Adipocyte (in vitro differentiated cells): ENCODE results near the gene PLXNA2.
A peak's percentile ranks its signal among the peaks of the same experiment; 100 is the strongest.

ENCODE experiments used
- DNase-seq: peaks from one replicate; pipeline ENCODE4 v3.0.0-alpha.2; 2015; ENCODE audit warnings: low read depth
- H3K27me3 ChIP-seq: replicated peaks from 2 replicates; pipeline ENCODE4 v1.7.0; 2013; ENCODE audit warnings: mild to moderate bottlenecking, low read length, moderate library complexity; ENCODE audit not compliant: control insufficient read depth, insufficient read depth
- H3K36me3 ChIP-seq: 2 replicates; pipeline ENCODE4 v1.7.0; 2013; ENCODE audit warnings: low read length, mild to moderate bottlenecking, moderate library complexity; ENCODE audit not compliant: control insufficient read depth, insufficient read depth, severe bottlenecking
- H3K4me1 ChIP-seq: 2 replicates; pipeline ENCODE4 v1.7.0; 2013; ENCODE audit warnings: mild to moderate bottlenecking, low read length, moderate library complexity; ENCODE audit not compliant: control insufficient read depth, insufficient read depth
- H3K4me3 ChIP-seq: 2 replicates; pipeline ENCODE4 v1.7.0; 2013; ENCODE audit warnings: mild to moderate bottlenecking, low read length, moderate library complexity
- H3K9ac ChIP-seq: 2 replicates; pipeline ENCODE4 v1.7.0; 2013; ENCODE audit warnings: mild to moderate bottlenecking, low read length, moderate library complexity
- H3K9me3 ChIP-seq: 2 replicates; pipeline ENCODE4 v1.7.0; 2013; ENCODE audit warnings: mild to moderate bottlenecking, low read length, moderate library complexity; ENCODE audit not compliant: control insufficient read depth

The PLXNA2 gene

GRCh38 chr1:208238710-208239472 lies 5.3 kb downstream of the PLXNA2 start:
- peaks cover 4% of the 10 kb centered on the region for H3K27me3 ChIP-seq
- H3K36me3 ChIP-seq: no peaks in the 10 kb centered on the region
- peak; percentile 90 for DNase-seq
- H3K9me3 ChIP-seq: no peaks in the 10 kb centered on the region
- no peak overlapping the region for H3K9ac ChIP-seq
- H3K4me3 ChIP-seq: no peak overlapping the region
- peaks cover 25% of the 10 kb centered on the region for H3K4me1 ChIP-seq

- peaks cover 8% of the 10 kb centered on the region for H3K27me3 ChIP-seq
- peaks cover 18% of the 10 kb centered on the region for H3K4me1 ChIP-seq
- no peaks in the 10 kb centered on the region for H3K36me3 ChIP-seq
- no peaks in the 10 kb centered on the region for H3K9me3 ChIP-seq
- H3K4me3 ChIP-seq: no peak overlapping the region
- DNase-seq: no peak
- H3K9ac ChIP-seq: no peak overlapping the region
Observed at GRCh38 chr1:208237241-208237640, 6.9 kb downstream of the PLXNA2 start.

- DNase-seq: peak; percentile 81
Observed at GRCh38 chr1:208235982-208236761, 8.0 kb downstream of the PLXNA2 start.

GRCh38 chr1:208235356-208235981 lies 8.7 kb downstream of the PLXNA2 start:
- H3K4me1 ChIP-seq: peaks cover 16% of the 10 kb centered on the region
- no peaks in the 10 kb centered on the region for H3K9me3 ChIP-seq
- H3K27me3 ChIP-seq: peaks cover 8% of the 10 kb centered on the region
- H3K9ac ChIP-seq: peak overlapping the region; percentile 58
- DNase-seq: no peak
- H3K36me3 ChIP-seq: no peaks in the 10 kb centered on the region
- H3K4me3 ChIP-seq: no peak overlapping the region

More at GRCh38 chr1:208235982-208236761, 8.0 kb downstream of the PLXNA2 start:
- no peaks in the 10 kb centered on the region for H3K9me3 ChIP-seq
- peak overlapping the region; percentile 58 for H3K9ac ChIP-seq
- H3K27me3 ChIP-seq: peaks cover 8% of the 10 kb centered on the region
- H3K4me1 ChIP-seq: peaks cover 16% of the 10 kb centered on the region
- no peak overlapping the region for H3K4me3 ChIP-seq
- H3K36me3 ChIP-seq: no peaks in the 10 kb centered on the region

GRCh38 chr1:208234721-208235120 lies 9.5 kb downstream of the PLXNA2 start:
- no peak for DNase-seq
- H3K36me3 ChIP-seq: no peaks in the 10 kb centered on the region

GRCh38 chr1:208233978-208234377 lies 10.2 kb downstream of the PLXNA2 start:
- no peak for DNase-seq
- Histone ChIP-seq H3K9me3 (no peaks in the 10 kb centered on the region), H3K4me1 (peaks cover 16% of the 10 kb centered on the region), H3K4me3 (no peak overlapping the region), H3K27me3 (peaks cover 8% of the 10 kb centered on the region), H3K9ac (no peak overlapping the region), H3K36me3 (no peaks in the 10 kb centered on the region)

More at GRCh38 chr1:208234721-208235120, 9.5 kb downstream of the PLXNA2 start:
- Histone ChIP-seq H3K4me1 (peaks cover 16% of the 10 kb centered on the region), H3K27me3 (peaks cover 8% of the 10 kb centered on the region), H3K4me3 (no peak overlapping the region), H3K9me3 (no peaks in the 10 kb centered on the region), H3K9ac (no peak overlapping the region)

- DNase-seq: no peak
- peaks cover 8% of the 10 kb centered on the region for H3K27me3 ChIP-seq
- no peak overlapping the region for H3K4me3 ChIP-seq
- no peaks in the 10 kb centered on the region for H3K36me3 ChIP-seq
- peaks cover 13% of the 10 kb centered on the region for H3K4me1 ChIP-seq
- H3K9me3 ChIP-seq: no peaks in the 10 kb centered on the region
- H3K9ac ChIP-seq: no peak overlapping the region
Observed at GRCh38 chr1:208233546-208233945, 10.6 kb downstream of the PLXNA2 start.

- Histone ChIP-seq H3K9me3 (no peaks in the 10 kb centered on the region), H3K9ac (no peak overlapping the region), H3K27me3 (peaks cover 8% of the 10 kb centered on the region), H3K4me1 (peaks cover 19% of the 10 kb centered on the region), H3K4me3 (no peak overlapping the region), H3K36me3 (no peaks in the 10 kb centered on the region)
- DNase-seq: no peak
Observed at GRCh38 chr1:208232662-208233038, 11.5 kb downstream of the PLXNA2 start.

- DNase-seq: peak; percentile 88
- no peaks in the 10 kb centered on the region for H3K36me3 ChIP-seq
- H3K4me1 ChIP-seq: peaks cover 25% of the 10 kb centered on the region
Observed at GRCh38 chr1:208231881-208232661, 12.1 kb downstream of the PLXNA2 start.

GRCh38 chr1:208230668-208231529 lies 13.3 kb downstream of the PLXNA2 start:
- peaks cover 8% of the 10 kb centered on the region for H3K27me3 ChIP-seq
- H3K4me3 ChIP-seq: no peak overlapping the region
- peaks cover 27% of the 10 kb centered on the region for H3K4me1 ChIP-seq
- DNase-seq: no peak
- H3K9me3 ChIP-seq: no peaks in the 10 kb centered on the region
- H3K9ac ChIP-seq: no peak overlapping the region
- no peaks in the 10 kb centered on the region for H3K36me3 ChIP-seq

More at GRCh38 chr1:208231881-208232661, 12.1 kb downstream of the PLXNA2 start:
- Histone ChIP-seq H3K9ac (no peak overlapping the region), H3K27me3 (peaks cover 8% of the 10 kb centered on the region), H3K4me3 (no peak overlapping the region), H3K9me3 (no peaks in the 10 kb centered on the region)
